Fibroblast of skin of right quadriceps (primary cell): ENCODE data around the gene CDK5.

Experiments
- DNase-seq: peaks from one replicate; pipeline ENCODE4 v3.0.0-alpha.2; 2013

Gene CDK5

GRCh38 chr7:151057506-151057988, at the start of gene CDK5:
TSS of gene CDK5 (minus strand) at chr7:151057897. CDS start at chr7:151057848, 49 bp downstream.
- no peak for DNase-seq

GRCh38 chr7:151104411-151105235, 46.9 kb upstream of the CDK5 start:
- peak; percentile 89 for DNase-seq

GRCh38 chr7:151103973-151104372, 46.3 kb upstream of the CDK5 start:
- DNase-seq, result no peak

GRCh38 chr7:151102991-151103390, 45.3 kb upstream of the CDK5 start:
- DNase-seq, result no peak

- no peak for DNase-seq
Measured at GRCh38 chr7:151101621-151102396, 44.1 kb upstream of the CDK5 start.

- DNase-seq, result no peak
Measured at GRCh38 chr7:151100921-151101320, 43.2 kb upstream of the CDK5 start.

- no peak for DNase-seq
Measured at GRCh38 chr7:151099486-151100211, 42.0 kb upstream of the CDK5 start.

GRCh38 chr7:151095828-151096475, 38.3 kb upstream of the CDK5 start:
- no peak for DNase-seq

- no peak for DNase-seq
Measured at GRCh38 chr7:151095123-151095797, 37.6 kb upstream of the CDK5 start.

GRCh38 chr7:151094675-151095074, 37.0 kb upstream of the CDK5 start:
- no peak for DNase-seq

GRCh38 chr7:151093748-151094147, 36.1 kb upstream of the CDK5 start:
- DNase-seq, result no peak

GRCh38 chr7:151091988-151092387, 34.3 kb upstream of the CDK5 start:
- no peak for DNase-seq

- no peak for DNase-seq
Measured at GRCh38 chr7:151091431-151091830, 33.7 kb upstream of the CDK5 start.

- DNase-seq, result no peak
Measured at GRCh38 chr7:151091003-151091402, 33.3 kb upstream of the CDK5 start.

GRCh38 chr7:151089893-151090730, 32.4 kb upstream of the CDK5 start:
- no peak for DNase-seq

- no peak for DNase-seq
Measured at GRCh38 chr7:151088856-151089699, 31.4 kb upstream of the CDK5 start.

GRCh38 chr7:151088019-151088855, 30.5 kb upstream of the CDK5 start:
- DNase-seq, result peak; percentile 44

- no peak for DNase-seq
Measured at GRCh38 chr7:151087245-151088018, 29.7 kb upstream of the CDK5 start.
